Inflammatory macrophage treated with lipopolysaccharide for 1 hour (primary cell): ENCODE results near the gene NAV2.

Source experiments
- DNase-seq, 2 donors: peaks; one replicate each; pipeline ENCODE4 v3.0.0-alpha.2; 2020 to 2022

Gene NAV2

DNA sequence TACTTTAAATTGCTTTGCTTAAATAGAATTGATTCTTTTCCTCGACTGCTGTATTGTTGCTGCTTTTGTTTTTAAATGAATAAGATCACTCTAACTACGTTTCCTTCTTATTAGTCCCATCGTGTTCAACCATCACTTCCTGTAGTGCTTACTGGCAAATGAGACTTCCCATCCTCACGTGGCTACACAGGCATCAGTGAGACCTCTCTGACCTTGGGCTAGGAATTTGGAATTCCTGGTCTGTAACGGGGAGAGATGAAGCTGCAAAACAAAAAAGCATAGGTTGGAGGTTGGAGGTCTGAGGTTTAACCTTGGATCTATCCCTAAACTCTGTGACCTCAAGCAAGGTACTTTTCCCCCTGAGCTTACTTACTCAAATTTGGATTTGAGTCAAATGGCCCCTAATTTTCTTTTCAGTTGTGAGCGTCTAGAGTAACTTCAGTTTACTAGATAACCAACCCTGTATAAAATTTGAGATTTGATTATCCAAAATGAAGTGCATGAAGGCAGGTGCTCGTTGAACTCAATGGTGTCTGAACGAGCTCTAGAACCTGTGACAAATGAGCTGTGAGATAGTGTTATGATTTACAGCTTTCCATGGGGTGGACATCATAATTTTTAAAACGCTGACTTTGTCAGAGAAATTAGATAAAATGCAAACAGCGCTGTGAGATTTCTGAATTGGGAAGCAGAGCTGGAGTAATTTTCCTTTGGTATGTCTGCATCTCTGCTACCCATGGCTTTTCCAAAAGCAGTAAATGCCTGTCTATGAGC, 296.4 kb downstream of the NAV2 start:
- DNase-seq = no peak

DNA sequence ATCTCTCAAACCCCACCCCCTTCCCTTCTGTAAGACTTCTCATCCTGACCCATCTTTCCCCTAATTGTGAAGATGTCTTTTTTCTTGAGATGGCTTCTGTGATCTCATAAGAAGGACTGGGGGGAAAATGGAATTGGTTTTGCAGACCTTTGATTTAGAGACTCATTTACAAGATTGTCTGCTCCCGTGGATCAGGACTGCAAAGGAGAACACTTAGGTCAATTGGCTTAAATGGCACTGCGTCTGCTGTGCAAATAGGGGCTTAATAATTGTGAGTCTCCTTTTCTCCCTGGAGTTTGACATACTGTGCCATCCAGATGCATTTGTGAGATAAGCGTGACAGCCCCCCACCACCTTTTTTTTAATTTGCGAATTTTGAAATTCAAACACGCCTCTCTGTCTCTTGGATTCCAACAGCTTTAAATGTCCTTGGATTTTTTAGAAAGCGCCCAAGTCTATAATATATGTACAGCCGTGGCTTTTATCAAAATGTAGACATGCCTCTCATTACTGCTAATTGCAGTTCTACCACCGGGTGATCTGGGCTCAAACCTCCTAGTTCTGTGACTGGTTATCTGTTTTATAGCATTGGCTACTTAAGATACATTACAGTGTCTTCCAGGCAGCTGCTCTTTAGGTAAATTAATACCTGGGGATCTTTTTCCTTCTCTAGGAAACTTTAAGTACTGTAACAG, 297.7 kb downstream of the NAV2 start:
- DNase-seq = no peak

DNA sequence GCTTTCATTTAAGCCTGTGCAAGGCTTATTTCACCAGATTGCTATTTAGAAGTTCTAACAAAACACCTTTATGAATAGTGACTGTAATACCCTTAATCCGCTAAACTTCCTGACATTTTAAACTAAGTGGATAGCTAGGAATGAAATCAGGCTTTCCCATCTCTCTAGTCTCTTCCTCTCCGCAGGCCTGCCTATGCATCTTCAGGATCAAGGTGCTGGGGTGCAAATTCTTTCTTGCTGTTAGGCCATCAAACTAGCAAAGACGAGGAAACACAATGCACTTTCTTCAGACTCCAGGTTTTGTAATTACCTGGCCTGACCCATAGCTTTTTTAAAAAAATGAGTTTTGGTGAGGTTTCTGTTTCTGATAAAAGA, 298.2 kb downstream of the NAV2 start:
- DNase-seq = no peak

DNA sequence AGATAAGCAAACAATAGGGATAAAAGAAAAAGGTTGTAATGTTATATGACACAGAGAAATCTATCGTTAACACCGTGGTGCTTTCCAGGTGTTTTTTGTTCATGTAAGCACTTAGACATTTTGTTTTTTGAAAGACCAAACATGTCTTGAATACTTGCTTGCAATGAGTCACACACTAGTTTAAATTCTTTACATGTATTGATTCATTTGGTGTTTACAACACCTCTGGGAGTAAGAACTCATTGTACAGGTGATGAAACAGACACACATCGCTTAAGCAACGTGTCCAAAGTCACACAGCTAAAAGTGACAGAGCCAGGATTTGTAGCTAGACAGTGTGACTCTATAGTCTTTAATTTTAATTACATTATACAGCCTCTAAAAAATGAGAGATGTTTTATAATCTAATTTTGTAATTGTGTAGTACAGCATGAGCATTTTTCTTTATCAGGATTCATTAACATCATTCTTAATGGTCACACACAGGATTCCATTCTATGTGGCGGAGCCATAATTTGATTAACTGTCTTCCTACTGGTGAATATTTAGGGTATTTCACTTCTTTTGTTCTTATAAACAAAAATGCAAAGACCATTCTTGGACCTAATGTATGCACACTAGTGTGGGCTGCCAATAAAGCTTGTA, 298.8 kb downstream of the NAV2 start:
- no peak for DNase-seq

DNA sequence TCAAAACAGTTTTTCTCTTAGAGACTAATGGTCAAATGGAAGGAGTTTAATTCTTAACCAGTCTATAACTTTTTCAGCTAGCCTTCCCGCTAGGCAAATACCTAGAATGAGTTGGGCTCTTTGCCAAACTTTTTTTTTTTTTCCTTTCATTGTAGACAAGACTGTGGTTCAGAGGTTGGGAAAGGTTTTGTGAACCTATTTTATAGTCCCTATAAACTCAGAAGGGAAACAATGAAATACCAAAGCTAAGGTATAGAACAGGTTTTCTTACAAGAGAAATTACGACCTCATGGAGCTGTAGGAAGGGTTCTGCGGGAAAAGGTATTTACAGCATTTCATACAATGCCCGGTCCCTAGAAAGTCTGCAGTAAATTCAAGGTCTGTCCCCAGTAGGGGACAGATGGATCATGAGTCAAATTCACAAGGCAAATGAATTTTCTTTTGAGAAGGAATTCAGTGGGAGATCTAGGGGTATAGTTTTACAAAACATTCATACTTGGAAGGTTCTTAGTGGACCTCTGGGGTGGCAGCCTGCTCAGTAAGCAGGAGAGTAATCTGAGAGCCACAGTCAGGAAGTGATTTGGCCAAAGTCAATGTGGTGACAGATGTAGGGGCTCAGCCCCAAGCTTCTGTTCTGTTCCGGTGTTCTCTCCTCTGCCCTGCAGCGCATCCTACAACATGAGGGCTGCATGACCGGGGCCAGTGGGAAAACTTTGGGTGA, 300.9 kb downstream of the NAV2 start:
- no peak for DNase-seq

DNA sequence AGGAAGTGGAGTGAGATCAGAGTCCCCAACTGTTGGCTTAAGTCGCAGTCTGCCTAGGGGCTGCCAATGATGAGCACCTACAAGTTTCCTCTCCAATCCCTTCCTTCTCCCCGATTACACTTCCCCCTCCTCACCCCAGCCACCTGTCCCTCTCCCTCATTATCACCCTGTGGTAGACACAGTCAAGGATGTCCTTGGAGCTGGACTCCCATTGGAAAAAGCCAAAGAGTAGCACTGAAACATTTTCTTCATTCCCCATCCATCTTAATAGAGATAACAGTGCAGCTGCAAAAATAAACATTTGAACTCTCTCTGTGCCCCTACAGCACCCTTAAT, 301.4 kb downstream of the NAV2 start:
- DNase-seq = no peak

DNA sequence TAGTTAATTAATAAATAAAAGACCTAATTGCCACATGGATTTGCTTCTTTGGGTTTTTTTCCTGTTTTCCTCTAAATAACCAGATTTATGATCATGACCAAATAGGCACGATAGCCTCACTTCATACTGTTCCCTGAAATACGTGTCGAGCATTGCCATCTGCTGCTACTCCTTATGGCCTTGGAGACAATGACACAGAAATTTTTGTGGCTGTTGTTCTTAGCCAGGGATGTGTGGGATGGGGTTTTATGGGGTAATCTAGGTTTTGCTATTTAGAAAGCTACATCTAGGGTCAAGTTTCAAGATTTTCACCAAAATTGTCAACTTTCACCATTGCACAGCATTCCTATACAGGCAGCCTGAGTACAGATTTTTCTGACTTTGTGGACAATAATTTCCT, 302.5 kb downstream of the NAV2 start:
- no peak for DNase-seq

DNA sequence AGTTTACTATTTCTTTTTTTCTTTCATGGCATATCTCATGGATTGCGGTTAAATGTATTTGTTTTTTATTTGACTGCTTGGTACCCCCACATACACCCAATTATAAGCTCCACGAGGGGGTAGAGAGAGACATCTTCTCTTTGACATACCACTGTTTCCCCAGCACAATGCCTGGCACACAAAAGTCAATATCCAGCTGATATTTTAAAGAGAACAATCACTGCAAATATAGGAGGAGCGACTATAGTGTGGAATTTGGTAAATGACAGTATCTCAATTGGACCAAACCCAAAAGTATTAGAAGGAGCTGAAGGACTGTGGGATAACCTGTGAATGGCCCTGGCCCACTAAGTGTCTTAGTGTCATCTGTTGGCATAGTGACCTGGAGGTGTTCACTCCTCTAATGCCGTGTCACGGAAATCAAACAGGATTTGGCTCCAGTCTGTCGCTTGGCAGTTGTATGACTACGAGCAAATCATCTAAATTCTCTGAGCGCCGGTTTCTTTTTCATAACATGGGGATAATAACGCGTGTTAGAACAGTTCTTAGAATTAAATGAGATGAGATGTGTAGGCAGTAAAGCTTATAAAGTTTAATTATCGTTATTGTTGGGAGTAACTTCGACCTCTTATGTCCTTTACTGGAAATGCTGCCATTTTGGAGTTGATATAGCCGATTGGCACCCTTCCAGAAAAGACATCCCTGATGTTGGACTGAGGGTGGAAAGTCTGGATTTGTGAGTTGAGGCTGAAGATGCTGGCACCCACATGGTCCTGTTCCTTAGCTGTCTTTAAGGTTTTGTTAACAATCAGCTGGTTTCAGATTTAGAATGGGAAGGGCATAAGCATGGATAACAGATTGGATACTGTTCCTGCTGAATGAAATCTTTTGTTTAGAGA, 303.1 kb downstream of the NAV2 start:
- DNase-seq = no peak

DNA sequence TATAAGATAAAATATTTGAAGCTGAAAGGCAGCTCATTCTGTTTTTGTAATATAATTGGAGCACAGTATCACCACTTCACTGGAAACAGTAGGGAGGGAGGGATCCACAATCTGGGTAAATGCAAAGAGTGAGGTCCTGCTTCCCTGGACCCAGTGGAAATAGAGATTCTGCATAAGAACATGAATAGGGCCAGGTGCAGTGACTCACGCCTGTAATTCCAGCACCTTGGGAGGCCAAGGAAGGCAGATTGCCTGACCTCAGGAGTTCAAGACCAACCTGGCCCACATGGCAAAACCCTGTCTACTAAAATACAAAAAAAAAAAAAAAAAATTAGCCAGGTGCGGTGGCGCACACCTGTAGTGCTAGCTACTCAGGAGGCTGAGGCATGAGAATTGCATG, 303.9 kb downstream of the NAV2 start:
- no peak for DNase-seq

DNA sequence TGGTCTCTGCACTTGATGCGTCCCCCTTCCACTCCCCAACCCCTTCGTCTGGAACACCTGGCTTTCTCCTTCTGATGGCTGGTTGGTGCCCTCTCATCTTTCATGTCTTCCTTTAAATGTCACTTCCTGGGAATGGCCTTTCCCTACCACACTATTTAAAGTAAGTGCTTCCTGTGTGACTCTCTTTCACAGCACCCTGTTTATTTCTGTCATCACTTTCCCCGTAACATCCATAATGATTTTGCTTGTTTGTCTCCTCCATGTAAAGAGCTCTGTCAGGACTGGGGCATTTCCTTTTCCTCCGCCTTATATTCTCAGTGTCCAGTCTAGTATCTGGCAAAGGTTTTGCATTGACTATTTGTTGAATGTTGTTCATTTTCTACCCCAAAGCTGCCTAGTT, 304.7 kb downstream of the NAV2 start:
- no peak for DNase-seq

DNA sequence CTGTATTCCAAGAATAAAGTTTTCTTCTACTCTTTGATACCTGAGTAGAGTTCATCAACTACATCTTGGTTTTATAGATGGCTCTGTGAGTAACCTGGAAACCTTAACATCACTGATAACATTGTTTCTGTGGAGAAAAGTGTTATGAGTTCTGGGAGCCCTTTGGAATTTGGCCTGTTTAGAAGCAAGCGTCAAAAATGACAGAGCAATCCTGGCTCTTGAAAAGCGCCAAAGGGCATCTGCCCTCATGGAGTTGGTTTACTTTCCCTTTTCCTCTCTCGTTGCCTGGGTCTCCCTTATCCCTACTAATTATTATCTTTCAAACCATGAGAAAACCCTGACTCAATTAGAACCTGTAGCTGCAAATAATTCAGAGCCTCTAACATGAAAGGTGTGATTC, 307.6 kb downstream of the NAV2 start:
- no peak for DNase-seq

DNA sequence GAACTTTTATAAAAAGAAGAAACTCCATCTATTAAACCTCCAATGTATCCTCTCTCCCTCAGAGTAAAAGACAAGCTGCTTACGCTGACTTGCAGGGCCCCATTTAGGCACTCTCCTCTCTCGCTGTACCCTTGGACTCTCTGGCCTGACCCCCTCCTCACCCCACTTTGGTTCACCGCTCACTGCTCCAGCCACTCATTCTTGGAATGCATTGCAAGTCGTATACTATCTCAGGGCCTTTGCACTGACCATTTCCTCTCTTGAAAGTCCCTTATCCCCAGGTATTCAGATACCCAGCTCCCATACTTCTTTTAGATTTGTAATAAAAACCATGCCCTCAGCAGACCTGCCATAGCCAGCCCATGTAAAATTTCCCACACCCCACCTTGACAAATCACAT, 308.1 kb downstream of the NAV2 start:
- DNase-seq = no peak

DNA sequence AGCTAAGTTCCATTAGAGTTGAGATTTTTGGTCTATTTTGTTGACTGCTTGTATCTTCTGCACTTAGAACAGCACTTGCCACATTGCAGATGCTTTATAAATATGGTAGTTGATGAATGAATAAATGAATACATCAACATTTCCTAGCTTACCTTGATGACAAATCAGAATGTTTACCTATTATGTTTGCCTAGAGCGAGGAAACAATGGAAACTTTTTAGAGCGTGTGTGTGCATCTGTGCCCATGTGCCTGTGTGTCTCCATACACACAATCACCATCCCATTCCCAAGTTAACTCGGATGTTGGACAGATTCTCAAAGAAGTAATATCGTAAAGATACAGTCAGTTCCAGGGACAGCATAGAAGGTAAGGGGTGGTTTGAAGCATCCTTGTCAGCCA, 308.6 kb downstream of the NAV2 start:
- no peak for DNase-seq

DNA sequence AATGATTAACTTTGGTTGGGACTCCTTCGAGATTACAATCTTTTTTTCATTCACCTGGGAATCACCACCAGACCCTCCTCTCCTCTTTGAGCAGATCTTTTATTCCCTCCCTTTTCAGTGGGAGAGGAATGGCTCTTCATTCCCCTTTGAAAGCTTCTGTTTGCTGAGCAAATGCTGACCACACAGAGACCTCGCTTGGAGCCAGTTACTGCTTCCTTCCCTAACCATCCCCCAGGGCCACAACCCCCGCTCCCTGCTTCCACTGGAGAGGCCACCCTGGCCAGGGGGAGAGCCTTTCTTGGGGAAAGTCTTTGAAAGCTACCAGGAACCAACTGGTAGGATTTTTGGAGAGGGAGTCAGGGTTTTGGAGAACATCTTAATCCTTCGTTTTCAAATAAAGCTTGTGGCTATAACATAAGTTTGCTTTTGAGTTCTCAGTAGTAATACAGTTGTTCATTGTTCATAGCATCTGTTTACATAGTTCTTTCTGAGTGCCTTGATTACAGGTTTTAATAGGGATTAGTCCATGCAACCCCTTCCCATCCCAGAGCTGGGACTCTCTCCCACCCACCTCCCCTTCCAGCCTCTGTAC, 309.2 kb downstream of the NAV2 start:
- DNase-seq = no peak

DNA sequence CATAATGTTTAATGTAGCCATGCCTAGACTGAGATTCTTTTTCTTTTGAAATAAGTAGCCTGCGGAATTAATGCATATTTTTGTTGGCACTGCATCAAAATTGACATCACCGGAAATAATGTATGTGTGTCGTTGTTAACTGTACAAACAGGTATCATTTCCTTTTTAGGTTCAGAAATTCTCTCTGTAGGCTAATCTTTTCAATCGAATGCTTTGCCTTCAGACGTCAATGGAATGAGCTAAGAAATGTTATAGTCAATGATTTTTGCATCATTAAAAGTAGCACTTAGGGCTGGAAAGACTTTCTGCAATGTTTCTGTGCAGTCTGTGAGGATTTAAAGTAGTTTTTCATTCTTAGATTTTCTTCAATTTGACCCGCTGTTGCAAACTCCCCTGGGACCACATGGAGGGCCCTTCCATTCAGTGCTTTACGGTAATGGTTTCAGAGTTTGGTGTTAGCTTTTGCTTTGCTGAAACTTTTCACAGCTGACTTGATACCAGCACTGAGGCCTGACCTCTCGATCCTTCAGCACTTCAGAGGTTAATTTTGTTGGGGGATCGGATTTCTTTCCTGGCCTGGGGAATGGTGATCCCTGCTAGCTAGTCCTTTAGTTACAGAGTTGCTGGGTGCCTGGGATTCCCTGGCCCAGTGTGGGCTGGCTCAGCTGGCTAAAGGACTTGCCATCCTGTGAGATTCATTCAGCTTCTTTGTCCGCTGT, 309.9 kb downstream of the NAV2 start:
- DNase-seq = no peak

DNA sequence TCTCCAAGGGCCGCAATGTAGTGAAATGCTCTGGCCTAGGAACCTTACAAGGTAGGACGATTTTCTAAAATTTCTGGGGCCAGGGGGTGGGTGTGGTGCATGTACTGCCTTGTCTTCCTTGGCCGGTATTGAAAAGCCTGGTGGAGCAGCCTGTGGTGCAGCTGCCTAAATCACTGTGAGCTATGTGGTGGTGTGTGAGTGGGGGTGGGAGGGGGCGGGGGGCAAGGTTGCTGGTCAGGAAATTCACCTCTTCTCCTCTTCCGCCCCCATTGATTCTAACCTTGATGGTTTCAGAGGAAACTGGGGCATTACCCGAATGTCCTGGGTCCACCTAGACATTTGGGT, 310.4 kb downstream of the NAV2 start:
- DNase-seq = no peak

DNA sequence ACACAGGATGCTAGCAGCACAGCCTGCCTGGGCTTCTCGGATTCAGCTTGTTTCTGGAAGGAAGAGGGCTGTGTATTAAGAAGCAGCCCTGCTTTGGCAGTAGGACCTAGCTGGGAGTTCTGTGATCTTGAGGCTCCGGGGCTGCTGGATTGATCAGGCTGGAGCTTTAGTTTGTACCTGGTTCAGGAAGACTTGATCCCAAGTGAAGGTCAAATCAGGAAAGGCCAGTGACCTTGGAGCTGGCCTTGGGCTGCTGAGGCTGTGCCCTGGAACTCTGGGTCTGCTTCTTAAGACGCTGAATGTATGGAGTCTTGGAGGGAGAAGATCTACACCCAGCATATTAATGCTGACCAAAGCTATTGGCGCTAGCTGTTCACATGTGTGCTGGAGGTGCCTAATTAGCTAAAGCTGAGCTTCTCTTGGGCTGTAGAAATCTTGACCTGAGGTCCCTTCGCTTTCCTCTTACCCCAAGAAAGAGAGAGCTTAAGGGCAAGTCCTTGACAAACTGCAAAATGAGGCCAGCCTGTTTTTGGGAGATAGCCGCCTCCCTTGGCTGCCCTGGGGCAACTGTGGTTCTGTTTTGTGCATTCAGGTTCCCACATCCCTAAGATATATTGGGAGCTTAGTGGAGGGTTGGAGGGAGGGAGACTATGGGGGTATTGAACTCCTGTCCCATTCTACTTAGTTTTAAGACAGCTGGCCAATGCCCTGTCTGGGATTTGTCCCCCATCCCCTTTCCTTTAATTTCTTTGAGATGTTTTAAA, 311.7 kb downstream of the NAV2 start:
- DNase-seq = no peak

DNA sequence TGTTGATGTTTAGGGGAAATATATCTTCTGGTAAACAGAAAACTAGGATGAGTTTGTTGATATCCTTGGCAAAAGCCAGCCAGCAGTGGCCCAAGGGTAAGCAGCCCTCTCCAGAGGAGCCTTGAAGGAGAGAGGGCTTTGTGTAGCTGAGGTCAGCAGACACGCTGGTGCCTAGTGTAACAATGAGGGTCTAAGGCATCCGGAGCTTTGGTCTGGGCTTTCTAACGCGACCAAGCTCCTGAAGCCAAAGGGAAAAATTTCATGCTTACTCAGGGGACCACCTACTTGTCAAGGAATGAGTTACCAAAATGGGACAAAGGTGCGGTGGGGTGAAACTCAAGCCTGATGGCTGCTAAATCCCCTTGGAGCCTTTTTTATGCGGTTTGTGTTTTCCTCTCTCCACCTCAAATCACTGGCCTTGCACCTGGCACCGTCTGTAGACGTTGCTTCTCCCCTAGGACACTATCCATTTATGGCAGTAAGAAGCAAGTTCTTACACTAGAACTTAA, 312.7 kb downstream of the NAV2 start:
- no peak for DNase-seq

DNA sequence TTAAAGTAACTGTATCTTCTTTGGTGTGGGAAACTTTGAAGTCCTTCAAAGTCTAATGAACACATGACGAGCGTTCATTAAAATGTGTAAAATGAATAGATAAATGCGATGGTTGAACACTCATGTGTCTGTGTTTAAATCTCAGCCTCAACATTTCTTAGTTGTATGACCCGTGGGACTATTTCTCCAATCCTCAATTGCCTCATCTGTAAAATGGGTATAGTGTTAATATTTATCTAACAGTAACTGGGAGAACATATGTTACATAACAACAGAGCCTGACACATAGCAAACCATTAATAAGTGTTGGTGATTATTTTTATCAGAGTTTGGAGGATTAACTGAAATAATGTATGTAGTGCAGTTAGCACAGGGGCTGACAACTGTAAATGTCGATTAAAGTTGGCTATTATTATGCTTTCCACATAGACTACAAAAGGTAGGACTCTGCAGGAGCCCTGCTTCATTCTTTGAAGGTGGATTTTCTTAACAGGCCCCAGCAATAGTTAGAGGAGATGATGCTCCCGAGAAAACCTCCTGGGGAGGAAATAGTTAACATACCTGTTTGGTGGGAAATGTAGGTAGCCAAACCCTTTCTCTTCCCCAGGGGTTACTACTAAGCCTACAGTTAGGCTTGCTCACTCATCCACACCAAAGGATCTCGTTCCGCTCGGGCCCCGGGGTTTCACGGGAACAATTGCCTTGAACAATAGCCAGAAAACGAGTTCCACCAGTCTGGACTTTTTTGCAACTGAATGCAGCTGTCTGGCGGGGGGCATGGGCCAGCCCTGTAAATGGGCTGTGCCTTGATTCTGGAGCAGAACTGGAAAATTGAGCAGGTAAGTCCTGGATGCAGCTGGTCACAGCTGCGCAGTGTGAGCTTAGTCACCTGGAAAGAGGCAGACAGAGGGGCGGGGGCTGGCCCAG, 314.3 kb downstream of the NAV2 start:
- DNase-seq = no peak
